HG02610 (cell line): ENCODE data around the gene ARID3A.
"Not testable (repeated sequence)": the region's sequence is repeated elsewhere in the genome, so short reads cannot be mapped to it uniquely, and the experiment has no call there.

Experiments
- ATAC-seq: cut with Tn5 transposase; IDR thresholded peaks from one replicate; pipeline ENCODE4 v1.9.1; 2021; ENCODE audit warnings: mild to moderate bottlenecking, moderate library complexity; ENCODE audit not compliant: unreplicated experiment

Gene ARID3A

DNA sequence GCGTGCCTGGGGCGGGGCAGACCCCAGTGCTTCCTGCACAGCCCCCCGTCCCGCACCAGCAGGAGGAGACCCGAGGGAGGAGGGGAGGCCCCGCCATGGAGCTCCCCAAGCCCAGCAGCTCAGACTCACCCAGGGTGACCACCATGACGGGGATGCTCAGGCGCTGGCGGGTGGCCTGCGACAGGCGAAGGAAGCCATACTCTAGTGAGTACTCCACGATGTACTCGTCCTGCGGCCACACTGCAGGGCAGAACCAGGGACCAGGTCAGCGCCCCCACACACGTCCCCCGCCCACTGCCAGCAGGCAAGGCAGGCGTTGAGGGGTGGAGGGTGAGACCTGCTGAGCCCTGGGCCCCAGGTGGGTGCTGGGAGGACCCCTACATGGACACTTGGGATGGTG, 86.5 kb downstream of the ARID3A start:
- ATAC-seq: no peak

DNA sequence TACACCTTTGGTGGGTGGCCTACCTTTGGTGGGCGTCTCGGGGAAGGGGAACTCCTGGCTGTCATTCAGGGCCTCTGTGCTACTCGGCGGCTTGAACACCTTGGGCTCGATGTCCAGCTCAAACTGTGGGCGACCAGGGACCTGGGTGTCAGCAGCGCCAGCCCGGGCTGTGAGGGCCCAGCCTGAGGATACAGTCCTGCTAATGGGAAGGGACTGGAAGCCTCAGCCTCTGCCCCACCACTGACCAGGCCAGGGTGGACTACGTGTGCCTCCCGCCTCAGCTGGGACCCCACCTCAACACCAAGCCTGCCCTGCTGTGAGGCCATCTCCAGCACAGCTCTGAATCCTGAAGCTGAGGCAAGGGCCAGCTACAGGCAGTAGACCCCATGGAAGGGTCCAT, 87.4 kb downstream of the ARID3A start:
- ATAC-seq: no peak

DNA sequence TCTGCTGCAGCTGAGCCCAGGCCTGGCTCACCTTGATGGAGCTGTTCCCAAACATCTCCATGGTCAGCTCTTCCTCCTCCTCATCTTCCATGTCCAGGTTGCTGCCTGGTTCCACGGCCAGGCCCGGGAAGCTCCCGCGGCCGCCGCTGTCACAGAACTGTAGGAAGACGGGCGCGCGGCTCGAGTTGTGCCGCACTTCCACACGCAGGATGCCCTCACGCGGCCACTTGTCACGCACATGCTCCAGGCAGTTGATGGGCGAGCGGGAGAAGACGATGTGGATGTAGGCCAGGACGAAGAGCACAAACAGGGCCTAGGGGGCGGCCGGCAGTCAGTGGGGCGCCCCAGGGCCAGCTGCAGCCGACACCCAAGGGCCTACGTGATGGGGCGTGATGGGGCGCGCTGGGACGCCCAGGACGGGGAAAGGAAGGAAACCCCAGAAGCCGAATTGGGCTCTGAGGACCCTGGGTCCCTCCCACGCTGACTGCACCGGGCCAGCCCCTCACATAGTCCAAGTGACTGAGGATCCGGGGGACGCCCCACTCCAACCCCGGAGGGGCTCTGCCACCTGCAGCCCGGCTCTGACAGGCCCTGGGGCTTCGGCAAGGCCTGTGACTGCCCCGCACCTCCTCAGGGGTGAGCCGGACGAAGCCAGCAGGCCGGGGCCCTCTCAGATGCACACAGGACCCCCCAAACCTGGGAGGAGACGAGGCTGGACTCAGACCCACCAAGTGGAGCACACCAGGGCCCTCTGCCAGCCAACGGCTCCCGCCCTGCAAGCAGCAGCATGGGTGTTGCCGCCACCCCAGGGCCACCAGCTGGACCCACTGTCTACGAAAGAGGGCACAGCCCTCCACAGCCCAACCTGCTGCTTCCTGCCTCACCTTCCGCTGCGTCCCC, 88.6 kb downstream of the ARID3A start:
- no peak for ATAC-seq

DNA sequence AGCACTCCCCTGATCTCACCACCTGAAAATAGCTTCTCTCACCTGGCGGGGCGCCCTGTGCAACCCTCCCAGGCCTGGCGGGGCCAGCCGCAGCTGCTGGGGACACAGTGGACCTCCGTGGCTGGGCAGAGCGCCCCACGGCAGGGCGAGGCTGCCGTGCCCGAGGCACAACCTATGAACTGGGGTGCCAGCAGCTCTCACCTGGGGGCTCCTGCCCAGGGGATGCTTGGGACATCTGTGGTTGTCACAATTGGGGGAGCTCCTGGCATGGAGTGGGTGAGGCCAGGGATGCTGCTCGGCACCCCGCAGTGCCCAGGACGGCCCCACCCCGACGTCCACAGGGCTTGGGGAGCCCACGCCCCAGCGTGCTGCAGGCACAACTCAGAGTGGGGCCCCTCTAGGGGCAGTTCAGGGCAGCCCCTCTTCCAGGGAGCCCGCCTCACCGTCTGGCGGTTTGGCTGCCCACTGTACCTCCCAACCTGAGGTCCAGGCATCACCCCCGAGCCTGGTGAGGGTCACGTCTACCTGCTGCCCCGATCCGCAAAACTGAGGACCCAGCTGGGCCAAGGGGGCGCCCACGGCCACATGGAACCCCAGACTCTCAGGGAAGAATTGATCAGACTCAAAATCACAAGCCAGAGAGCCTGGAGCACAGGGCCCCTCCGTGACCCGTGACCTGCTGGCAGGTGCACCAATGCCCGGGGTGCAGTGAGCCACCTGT, 89.4 kb downstream of the ARID3A start:
- ATAC-seq: no peak

DNA sequence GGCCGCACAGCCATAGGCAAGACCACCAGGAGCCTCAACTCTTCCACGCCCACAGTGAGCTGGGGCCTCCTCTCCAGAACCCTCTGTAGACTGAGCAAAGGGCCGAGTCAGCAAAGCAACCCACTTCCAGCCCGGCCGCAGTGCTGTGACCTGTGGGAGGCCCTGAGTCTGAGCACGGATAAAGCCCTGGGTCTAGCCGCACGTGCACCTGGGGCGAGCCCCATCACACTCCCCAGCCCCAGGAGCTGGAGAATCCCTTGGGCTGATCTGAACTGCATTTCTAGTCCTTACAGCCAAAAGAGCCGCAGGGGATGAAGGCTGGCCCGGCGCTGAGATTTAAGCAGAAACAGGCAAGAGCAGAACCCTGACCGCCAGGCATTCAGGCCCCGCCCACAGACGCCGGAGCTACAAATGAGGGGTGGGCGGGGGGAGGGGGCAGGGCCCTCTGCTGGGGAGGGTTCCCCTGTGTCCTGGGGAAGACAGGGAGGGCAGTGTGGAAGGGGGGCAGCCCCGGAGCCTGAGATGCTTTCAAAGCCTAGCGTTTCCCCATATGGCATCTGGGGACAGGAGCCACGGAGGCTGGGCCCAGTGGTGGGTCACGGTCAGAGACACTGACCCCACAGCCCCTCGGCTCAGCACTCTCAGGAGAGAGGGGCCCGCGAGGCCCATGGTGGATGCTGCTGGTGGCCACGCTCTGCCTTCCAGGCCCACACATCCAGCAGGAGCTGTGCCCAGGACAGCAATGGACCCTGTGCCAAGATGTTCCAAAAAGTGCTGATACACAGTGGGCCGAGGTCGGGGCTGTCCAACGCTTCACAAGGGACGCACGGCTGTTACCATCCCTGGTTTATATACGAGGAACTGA, 90.2 kb downstream of the ARID3A start:
- no peak for ATAC-seq

DNA sequence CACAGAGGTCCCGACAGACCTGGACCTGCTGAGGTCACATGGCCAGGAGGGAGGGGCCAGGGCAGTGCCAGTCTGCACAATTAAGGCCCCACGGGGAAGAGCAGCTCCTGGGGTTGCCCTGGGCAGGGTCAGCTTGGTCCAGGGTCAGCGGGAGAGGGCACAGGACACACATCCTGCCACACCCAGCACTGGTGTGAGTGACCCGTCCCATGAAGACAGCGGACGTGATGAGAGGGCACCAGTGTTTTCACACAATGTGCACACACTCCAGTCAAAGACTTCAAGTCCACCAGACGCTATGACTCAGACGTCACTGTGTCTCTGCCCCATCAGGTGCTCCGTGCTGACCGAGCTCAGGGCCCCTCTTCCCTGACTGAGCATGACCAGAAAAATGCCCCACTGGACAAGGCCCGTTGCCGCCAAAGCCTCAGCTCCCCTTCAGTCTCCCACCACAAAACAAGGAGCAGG, 90.8 kb downstream of the ARID3A start:
- no peak for ATAC-seq

DNA sequence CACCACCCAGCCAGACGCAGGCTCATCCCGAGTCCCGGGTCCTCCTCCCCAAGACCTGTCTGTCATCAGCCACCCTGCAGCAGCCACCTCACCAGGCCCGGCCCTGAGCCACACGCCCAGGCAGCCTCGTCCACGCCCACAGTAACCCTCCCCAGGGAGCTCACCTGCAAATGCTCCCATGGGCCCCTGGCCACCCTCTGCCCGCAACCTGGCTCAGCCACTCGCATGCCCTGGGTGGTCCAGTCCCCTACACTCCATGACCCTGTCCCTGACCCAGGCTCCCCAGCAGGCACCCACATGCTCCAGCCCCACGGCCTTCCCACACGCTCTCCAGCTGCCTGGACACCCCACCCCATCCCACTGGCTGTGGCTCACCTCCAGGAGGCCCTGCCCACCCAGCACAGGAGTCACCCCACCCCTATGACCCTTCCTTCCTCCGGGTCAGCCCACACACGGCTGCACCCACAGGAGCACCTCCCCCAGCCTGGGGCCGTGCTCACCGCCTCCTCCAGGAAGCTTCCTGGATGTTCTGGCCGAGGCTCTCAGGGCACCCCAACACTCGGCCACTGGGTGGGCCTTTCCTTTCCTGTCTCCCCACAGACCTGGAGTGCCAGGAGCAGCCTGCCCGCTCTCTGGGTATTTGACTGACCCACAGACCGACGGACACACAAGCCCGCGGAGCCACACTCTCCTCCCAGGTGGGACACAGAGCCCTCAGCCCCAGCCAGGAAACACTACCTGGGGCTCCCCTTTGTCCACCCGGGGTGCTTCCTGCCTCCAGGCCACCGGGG, 91.5 kb downstream of the ARID3A start:
- ATAC-seq: no peak

DNA sequence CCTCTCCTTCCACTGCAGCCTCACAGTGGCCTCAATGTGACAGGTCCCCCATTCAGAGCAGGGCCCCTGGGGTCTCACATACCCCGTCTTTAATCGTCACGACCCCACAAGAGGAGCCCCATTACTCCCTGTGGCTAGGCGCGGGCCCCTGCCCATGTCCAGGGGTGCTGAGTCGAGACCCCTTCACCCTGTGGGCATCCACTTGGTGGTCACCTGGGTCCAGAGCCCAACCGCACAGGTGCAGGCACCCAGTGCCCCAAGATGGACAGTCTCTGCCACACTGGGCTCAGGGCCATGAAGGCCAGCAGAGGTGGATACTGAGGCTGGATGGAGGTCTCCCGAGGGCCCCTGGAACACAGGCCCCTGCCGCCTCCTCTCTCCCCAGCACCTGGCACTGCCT, 92.1 kb downstream of the ARID3A start:
- ATAC-seq: no peak

DNA sequence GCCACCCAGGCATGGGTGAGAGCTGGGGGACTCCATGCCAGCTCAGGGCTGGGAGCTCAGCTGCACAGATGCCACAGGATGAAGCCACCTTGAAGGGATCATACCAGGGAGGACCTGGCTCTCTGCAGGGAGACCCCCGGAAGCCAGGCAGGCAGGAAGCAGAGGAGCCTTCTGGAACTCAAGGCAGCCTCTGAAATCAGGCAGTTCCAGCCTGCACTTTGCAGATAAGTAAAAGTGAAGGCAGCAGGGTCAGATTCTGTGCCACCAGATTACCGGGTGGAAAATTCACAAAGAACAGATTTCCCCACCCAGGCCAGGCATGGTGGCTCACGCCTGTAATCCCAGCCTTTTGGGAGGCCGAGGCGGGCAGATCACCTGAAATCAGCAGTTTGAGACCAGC, 92.6 kb downstream of the ARID3A start:
- ATAC-seq: no peak

DNA sequence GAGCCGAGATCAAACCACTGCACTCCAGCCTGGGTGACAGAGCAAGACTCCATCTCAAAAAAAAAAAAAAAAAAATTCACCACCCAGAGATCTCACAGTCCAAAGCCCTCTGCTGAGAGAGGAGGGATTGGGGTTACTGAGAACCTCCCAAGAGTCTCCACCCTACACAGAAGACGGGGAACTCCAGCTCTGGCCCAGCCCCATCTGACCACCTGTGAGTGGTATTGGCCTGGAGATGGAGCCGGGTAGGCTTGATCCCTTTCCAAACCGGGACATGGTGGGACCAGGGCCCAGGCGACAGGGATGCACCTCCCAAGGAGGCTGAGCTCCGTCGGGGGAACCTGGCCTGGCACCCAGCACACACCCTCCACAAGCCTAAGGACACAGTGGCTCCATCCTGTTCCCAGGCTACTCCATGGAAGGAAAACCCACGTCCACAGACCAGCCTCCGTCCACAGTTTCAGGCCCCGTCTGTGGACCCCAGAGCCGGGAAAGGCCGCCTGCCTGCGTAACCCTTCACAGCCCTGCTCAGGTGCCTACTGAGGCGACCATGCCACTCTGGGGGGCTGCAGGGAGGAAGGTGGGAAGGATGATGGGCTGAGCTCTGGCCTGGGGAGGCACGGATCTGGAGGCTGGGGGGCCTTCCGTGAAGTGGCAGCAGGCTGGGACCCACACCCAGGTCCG, 93.2 kb downstream of the ARID3A start:
- ATAC-seq: no peak

DNA sequence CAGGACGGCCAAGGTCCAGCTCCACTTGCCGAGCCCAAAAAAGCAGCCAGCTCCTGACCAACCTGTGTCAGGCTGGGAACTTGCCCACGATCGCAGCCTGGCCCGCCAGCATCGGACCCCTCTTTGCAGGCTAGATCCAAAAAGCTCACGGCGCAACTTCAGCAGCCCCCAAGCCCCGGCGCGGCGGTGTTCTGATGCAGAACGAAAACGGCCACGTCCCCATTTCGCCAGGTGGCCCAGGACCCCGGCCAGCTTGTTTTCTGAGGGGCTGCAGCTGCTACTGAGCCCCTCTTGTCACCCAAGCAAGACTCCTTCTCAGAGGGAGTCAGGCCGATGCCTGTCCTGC, 93.8 kb downstream of the ARID3A start:
- ATAC-seq: no peak

DNA sequence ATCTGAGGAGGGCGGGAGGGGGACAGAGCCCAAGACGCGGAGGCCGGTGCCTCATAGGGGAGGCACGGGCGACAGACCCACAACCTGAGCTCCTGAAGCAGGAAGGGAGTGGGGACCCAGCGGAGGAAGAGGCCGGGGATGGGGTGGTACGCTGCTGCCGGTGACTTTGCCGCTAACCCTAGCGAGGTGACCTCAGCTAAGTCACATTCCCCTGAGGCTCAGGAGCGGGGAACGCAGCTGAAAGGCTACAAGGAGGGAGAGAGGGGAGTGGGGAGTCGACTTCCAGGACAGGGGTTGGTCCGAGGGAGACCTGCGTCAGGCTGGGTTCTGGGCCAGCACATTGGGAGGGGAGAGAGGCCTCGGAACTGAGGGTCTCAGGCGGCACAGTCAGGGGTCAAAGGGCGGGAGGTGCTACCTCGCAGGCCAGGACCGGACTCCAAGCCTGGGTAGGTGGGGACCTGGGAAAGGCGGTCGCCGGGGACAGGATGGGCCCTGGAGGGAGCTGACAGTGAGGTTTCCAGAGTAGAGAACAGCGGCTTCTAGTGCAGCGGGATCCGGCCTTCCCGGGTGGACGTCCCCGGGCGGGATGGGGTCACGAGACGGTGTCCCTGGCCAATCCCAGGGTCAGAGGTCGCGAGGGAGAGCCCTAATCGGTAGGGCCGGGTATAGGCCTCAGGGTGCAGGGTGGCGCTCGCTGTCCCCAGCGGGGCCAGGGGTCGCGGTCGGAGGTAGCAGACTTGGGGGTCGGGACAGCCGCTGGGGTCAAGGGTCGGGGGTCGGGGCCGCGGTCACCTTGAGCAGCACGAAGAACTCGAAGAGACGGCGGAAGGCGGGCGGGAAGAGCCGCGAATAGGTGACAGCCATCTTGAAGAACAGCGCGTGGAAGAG, 94.4 kb downstream of the ARID3A start:
- no peak for ATAC-seq

DNA sequence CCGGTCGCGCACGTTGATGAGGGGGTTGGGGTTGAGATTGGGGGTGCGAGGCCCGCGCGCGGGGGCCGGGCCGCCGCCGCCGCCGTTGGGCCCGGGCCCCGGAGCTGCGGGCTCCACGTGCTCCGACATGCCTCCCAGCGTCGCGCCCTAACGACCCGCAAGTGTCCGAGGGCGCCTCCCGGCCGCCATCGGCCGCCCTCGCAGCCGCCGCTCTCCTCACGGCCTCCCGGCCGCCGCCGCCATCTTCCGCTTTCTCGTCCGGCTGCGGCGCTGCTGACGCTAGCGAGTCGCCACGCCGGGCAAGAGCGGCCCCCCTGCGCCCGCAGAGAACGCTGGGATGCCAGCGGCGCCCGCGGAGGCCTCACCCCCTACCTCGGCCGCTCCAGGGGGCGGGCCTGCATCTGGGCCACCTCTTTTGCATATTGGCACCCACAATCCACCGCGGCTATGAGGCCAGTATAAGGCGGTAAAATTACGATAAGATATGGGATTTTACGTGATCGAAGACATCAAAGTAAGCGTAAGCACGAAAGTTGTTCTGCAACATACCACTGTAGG, 95.1 kb downstream of the ARID3A start, which contains the start of gene TMEM259:
TSS of gene TMEM259 (minus strand) at position 256 of the 558 bp plus-strand sequence. CDS start at position 129, 127 bp downstream.
- peak; percentile 81 for ATAC-seq

DNA sequence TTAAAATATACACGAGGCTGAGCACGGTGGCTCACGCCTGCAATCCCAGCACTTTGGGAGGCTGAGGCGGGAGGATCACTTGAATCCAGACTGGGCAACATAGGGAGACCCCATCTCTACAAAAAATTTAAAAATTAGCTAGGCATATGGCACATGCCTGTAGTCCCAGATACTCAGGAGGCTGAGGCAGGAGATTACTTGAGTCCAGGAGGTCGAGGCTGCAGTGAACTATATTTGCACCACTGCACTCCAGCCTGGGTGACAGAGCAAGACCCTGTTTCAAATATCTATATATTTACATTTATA, 98.0 kb downstream of the ARID3A start:
- ATAC-seq: not testable (repeated sequence)

DNA sequence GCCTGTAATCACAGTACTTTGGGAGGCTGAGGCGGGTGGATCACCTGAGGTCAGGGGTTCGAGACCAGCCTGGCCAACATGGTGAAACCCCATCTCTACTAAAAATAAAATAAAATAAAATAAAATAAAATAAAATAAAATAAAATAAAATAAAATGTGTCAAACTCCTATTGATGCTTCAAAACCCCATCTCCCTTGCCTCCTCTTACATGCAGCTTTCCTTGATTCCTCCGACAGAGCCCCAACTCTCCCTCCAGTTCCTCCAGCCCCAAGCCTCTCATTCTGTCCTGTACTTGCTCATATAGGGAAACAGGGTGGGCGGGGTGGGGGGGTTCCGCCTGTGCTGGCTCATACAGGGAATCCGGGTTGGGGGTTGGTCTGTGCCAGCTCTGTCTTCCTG, 99.2 kb downstream of the ARID3A start:
- not testable (repeated sequence) for ATAC-seq
